ENCODE measurements around the gene SLC10A1.

The SLC10A1 gene

GRCh38 chr14:69796797-69797500, at the start of gene SLC10A1:
SLC10A1 (minus strand) TSS chr14:69797241; CDS start chr14:69797155, 86 bp downstream.
- no peak for TF ChIP-seq CTCF (conservative IDR thresholded peaks at IDR 0.05)
- no peak within 1 kb of the TSS for H3K27ac ChIP-seq

- no peak overlapping the region for H3K27ac ChIP-seq
- no peak for TF ChIP-seq CTCF (conservative IDR thresholded peaks at IDR 0.05)
Observed at GRCh38 chr14:69845787-69846186, 48.7 kb upstream of the SLC10A1 start.

GRCh38 chr14:69845050-69845581, 48.1 kb upstream of the SLC10A1 start:
- no peak overlapping the region for H3K27ac ChIP-seq
- TF ChIP-seq CTCF (conservative IDR thresholded peaks at IDR 0.05), result no peak

- H3K27ac ChIP-seq, result no peak overlapping the region
- no peak for TF ChIP-seq CTCF (conservative IDR thresholded peaks at IDR 0.05)
Observed at GRCh38 chr14:69844171-69844570, 47.1 kb upstream of the SLC10A1 start.

GRCh38 chr14:69842686-69843420, 45.8 kb upstream of the SLC10A1 start:
- no peak for TF ChIP-seq CTCF (conservative IDR thresholded peaks at IDR 0.05)
- no peak overlapping the region for H3K27ac ChIP-seq

- no peak for TF ChIP-seq CTCF (conservative IDR thresholded peaks at IDR 0.05)
Observed at GRCh38 chr14:69841656-69842055, 44.6 kb upstream of the SLC10A1 start.

GRCh38 chr14:69839661-69840060, 42.6 kb upstream of the SLC10A1 start:
- TF ChIP-seq CTCF (conservative IDR thresholded peaks at IDR 0.05), result no peak
- H3K27ac ChIP-seq, result no peak overlapping the region

More at GRCh38 chr14:69841656-69842055, 44.6 kb upstream of the SLC10A1 start:
- no peak overlapping the region for H3K27ac ChIP-seq
